ENCODE data around the gene ASCL5.
A peak's percentile ranks its signal among the peaks of the same experiment; 100 is the strongest.
"Not testable (repeated sequence)": the region's sequence is repeated elsewhere in the genome, so short reads cannot be mapped to it uniquely, and the experiment has no call there.

ASCL5 gene

DNA sequence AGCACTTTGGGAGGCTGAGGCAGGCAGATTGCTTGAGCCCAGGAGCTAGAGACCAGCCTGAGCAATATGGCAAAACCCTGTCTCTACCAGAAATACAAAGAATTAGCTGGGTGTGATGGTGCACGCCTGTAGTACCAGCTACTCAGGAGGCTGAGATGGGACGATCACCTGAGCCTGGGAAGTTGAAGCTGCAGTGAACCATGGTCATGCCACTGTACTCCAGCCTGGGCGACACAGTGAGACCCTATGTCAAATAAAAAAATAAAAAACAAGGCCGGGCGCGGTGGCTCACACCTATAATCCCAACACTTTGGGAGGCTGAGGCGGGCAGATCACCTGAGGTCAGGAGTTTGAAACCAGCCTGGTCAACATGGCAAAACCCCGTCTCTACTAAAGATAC, 36.1 kb upstream of the ASCL5 start:
- H3K9me3 Mint-ChIP-seq, H3K4me1 Mint-ChIP-seq: not testable (repeated sequence)

DNA sequence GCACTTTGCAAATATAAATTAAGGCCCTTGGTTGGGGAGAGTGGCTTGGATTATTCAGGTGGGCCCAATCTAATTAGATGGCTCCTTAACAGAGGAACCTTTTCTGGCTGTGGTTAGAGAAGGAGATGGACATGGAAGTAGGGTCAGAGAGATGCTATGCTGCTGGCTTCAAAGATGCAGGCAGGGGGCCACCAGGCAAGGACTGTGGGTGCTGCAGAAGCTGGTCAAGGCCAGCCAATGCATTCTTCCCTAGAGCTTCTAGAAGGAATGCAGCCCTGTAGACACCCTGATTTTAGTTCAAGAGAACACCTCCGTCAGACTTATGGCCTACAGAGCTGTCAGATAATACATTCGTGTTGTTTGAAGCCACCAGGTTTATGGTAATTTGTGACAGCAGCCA, 31.0 kb upstream of the ASCL5 start:
- no peak for ATAC-seq
- H3K27ac Mint-ChIP-seq, result no peak overlapping the region
- H3K9me3 Mint-ChIP-seq, result no peaks in the 10 kb centered on the region
- H3K36me3 Mint-ChIP-seq (ENCODE audit: low read depth), result no peaks in the 10 kb centered on the region
- peaks cover 15% of the 10 kb centered on the region for H3K27me3 Mint-ChIP-seq
- no peak for DNase-seq
- no peak overlapping the region for H3K4me3 Mint-ChIP-seq
- H3K4me1 Mint-ChIP-seq, result peaks cover 13% of the 10 kb centered on the region

More for the DNA sequence above, 36.1 kb upstream of the ASCL5 start:
- not testable (repeated sequence) for H3K4me3 Mint-ChIP-seq; ATAC-seq; H3K27me3 Mint-ChIP-seq; H3K36me3 Mint-ChIP-seq (ENCODE audit: low read depth); DNase-seq; H3K27ac Mint-ChIP-seq

DNA sequence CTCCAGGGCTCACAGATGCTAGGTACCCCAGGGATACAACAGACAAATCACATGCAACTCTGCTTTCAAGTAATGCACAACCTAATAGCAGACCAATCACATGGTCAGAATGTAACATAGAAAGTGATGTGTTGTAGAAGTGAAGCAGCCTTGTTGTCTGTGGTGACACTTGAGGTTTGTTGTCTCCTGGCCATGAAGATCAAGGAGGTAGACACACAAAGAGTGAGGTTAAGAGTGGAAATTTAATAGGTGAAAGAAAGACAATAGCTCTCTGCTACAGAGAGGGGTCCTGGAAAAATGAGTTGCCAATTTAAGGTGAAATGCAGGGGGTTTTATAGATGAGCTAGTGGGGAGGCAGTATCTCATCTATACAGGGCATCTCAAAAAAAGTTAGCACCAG, 29.8 kb upstream of the ASCL5 start:
- H3K27ac Mint-ChIP-seq, result no peak overlapping the region
- H3K4me1 Mint-ChIP-seq, result peaks cover 17% of the 10 kb centered on the region
- no peak overlapping the region for H3K4me3 Mint-ChIP-seq
- no peaks in the 10 kb centered on the region for H3K9me3 Mint-ChIP-seq
- ATAC-seq (no peak), DNase-seq (no peak)
- H3K36me3 Mint-ChIP-seq (ENCODE audit: low read depth), result no peaks in the 10 kb centered on the region
- peaks cover 15% of the 10 kb centered on the region for H3K27me3 Mint-ChIP-seq

DNA sequence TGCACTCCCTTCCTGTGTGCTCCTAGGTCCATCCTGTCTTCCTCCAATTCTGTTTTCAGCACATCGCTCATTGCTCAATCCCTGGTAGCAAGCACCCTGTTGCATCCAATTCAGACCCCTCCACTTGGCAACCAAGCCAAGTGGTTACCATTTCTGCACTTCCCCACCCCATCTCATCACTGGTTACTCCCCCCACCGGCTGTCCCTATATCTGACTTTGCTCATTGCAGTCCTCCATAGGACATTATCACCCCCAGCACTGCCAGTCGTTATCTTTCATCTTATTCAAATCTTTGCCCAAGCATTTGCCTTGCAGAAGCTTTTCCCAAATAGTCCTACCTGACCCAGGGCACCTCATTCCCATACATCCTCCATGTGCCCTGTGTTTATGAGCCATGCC, 29.4 kb upstream of the ASCL5 start:
- DNase-seq (no peak), ATAC-seq (no peak)
- Mint-ChIP-seq H3K4me3 (no peak overlapping the region), H3K27ac (no peak overlapping the region), H3K9me3 (no peaks in the 10 kb centered on the region), H3K27me3 (peaks cover 15% of the 10 kb centered on the region), H3K36me3 (ENCODE audit: low read depth) (no peaks in the 10 kb centered on the region), H3K4me1 (peaks cover 17% of the 10 kb centered on the region)

DNA sequence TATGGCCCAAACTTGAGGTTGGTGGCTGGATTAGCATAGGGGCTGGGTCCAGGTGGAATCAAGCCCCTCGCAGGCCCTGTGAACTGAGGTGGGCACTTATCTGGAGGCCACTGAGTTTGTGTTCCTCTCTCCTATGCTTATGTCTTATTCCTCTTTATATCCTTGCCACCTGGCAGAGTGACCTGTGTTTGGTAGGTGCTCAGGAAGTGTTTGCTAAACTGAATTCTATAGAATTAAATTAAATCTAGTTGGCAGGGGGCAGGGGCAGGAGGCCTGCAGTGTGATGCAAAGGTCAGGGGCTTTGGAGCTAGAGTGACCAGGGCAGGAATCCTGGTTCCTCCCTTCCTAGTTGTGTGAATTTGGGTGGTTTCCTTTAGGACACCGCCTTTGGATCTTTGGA, 28.4 kb upstream of the ASCL5 start:
- no peaks in the 10 kb centered on the region for H3K9me3 Mint-ChIP-seq
- H3K27ac Mint-ChIP-seq, result no peak overlapping the region
- H3K36me3 Mint-ChIP-seq (ENCODE audit: low read depth), result peaks cover 4% of the 10 kb centered on the region
- peaks cover 13% of the 10 kb centered on the region for H3K27me3 Mint-ChIP-seq
- ATAC-seq (no peak), DNase-seq (no peak)
- no peak overlapping the region for H3K4me3 Mint-ChIP-seq
- H3K4me1 Mint-ChIP-seq, result peaks cover 17% of the 10 kb centered on the region

DNA sequence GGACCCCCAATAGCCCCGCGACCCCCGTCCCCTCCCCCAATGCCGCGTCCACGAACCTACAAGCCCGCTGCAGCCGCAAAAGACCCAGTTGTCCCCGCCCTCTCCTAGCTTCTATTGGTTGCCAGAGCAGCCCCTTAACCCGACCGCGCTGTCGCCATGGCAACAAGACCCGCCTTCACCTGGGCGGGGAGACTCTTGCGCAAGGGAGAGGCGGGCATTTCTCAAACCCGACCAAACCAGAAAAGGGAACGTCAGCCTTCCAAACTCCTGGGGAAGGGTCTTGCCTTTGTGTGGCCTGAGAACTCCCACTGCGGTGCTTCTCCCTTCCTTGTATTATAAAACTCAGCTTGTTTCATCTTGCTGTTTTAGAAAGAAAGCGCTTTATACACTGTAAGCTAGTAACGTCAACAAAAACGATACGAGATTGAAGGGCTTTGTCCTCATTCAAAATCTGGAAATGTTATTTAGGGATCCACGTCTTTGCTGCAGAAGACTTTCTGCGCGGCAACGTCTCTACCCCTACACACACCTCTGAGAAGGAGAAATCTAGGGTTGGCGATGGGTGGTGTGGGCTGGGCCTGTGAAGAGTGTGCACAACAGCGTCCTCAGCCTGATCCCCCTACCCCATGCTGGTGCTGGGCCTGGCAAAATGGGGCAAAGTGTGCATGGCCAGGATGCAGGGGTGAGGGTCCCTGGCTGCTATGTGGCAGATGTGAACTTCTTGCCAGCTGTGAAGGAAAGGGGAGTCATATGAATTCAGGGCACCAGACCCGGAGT, 27.6 kb upstream of the ASCL5 start, which contains the start of gene TMEM9:
Gene TMEM9, minus strand, starts transcription at position 86 of the 777 bp plus-strand sequence. CDS start 551 bp downstream, outside the sequence.
- Mint-ChIP-seq H3K4me3 (peak within 1 kb of the TSS; percentile 81), H3K9me3 (no peaks in the 10 kb centered on the region), H3K4me1 (peaks cover 17% of the 10 kb centered on the region), H3K36me3 (ENCODE audit: low read depth) (peaks cover 4% of the 10 kb centered on the region), H3K27ac (peak within 1 kb of the TSS; percentile 67), H3K27me3 (peaks cover 11% of the 10 kb centered on the region)
- peak; percentile 99 for DNase-seq
- ATAC-seq, result peak; percentile 92

DNA sequence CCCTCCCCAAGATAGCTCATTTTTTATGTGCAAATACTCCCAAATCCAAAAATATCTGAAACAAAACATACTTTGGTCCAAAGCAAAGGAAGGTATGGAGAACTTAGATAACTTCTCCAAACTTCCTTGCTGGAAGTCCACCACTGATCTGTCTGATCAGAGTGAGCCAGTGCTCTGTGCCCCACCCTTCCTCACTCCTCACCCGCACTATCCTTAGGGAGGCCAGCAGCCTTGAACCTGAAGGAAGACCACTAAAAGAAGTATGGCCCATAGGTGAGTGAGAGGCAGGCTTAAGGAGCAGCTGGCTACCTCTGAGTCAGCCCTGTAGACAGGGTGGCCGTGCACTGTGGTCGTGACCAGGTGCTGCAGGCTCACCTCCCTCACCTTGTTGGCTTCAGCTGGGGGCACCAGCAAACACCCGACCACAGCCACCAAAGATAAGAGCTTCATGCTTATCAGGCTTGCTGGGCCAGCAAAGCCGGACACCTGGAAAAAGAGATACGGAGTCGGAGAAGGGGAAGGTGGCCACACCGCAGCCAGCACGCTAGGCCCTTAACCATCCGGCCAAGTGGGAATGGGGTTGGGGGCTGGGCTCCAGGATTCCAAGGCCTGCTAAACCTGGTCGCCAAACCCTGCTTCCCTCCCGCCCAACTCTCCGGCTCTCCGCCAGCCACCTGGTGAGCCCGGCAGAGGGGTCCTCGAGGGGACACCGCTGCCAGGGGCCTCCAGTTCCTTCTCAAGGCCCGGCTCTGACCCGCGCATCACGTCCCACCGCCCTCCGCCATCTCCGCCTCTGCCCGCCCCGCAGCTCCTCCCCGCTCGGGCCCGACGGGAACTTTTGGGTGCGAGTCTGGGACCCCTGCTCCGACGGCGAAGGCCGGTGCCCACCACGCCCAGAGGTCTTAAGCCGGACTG, 26.7 kb upstream of the ASCL5 start:
- H3K9me3 Mint-ChIP-seq, result no peaks in the 10 kb centered on the region
- peaks cover 17% of the 10 kb centered on the region for H3K4me1 Mint-ChIP-seq
- H3K4me3 Mint-ChIP-seq, result peak overlapping the region; percentile 81
- peak overlapping the region; percentile 67 for H3K27ac Mint-ChIP-seq
- ATAC-seq, result peak; percentile 80
- peaks cover 6% of the 10 kb centered on the region for H3K36me3 Mint-ChIP-seq (ENCODE audit: low read depth)
- no peak for DNase-seq
- H3K27me3 Mint-ChIP-seq, result peaks cover 11% of the 10 kb centered on the region

DNA sequence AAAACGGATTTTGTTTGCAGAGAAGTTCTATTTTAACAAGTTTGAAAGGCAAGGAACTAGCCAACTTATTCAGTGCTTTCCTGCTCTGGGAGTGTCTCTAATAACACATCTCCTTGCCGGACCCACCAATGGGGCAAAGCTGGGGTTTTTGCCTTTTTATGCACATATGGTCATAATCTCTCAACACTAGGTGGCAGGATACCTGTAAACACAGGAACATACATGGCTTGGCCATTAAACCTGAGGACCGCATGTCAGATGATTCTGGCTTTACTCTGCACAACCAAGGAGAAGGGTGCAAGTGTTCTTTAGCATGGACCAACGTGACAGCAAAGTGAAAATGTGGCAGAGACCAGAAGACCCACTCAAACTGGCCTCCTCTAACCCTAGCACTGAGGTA, 22.4 kb upstream of the ASCL5 start:
- Mint-ChIP-seq H3K4me3 (no peak overlapping the region), H3K4me1 (peaks cover 12% of the 10 kb centered on the region), H3K9me3 (no peaks in the 10 kb centered on the region), H3K27me3 (no peaks in the 10 kb centered on the region), H3K36me3 (ENCODE audit: low read depth) (peaks cover 8% of the 10 kb centered on the region), H3K27ac (no peak overlapping the region)
- DNase-seq (no peak), ATAC-seq (no peak)

DNA sequence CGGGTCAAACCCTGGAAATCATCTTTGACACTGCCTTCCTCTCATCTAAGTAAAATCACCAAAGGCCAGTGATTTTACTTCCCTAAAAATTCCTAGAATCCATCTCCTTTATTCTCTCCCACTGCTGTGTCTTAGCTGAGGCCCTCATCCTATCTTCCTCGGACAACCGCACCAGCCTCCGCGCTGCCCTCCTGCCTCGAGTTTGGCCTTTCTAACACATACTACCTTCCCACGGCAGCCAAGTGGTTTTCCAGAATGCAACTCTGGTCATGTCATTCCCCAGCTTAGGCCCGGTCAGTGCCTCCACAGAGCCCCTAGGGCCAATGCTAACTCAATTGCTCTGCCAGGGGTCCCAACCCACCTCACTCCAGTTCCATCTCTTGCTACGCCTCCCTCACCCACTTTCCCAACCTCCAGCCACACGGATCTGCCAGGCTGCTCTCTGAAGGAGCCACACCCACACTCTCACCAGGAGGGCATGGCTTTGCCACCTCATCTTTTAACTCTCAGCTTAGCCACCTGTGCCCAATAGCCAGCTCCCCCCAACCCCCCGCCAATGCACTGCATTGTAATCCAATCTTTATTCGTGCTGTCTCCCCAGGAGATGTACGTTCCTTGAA, 20.5 kb upstream of the ASCL5 start:
- DNase-seq (no peak), ATAC-seq (no peak)
- H3K4me3 Mint-ChIP-seq, result no peak overlapping the region
- H3K27ac Mint-ChIP-seq, result no peak overlapping the region
- peaks cover under 1% of the 10 kb centered on the region for H3K4me1 Mint-ChIP-seq
- H3K36me3 Mint-ChIP-seq (ENCODE audit: low read depth), result peaks cover 13% of the 10 kb centered on the region
- H3K9me3 Mint-ChIP-seq, result no peaks in the 10 kb centered on the region
- no peaks in the 10 kb centered on the region for H3K27me3 Mint-ChIP-seq

DNA sequence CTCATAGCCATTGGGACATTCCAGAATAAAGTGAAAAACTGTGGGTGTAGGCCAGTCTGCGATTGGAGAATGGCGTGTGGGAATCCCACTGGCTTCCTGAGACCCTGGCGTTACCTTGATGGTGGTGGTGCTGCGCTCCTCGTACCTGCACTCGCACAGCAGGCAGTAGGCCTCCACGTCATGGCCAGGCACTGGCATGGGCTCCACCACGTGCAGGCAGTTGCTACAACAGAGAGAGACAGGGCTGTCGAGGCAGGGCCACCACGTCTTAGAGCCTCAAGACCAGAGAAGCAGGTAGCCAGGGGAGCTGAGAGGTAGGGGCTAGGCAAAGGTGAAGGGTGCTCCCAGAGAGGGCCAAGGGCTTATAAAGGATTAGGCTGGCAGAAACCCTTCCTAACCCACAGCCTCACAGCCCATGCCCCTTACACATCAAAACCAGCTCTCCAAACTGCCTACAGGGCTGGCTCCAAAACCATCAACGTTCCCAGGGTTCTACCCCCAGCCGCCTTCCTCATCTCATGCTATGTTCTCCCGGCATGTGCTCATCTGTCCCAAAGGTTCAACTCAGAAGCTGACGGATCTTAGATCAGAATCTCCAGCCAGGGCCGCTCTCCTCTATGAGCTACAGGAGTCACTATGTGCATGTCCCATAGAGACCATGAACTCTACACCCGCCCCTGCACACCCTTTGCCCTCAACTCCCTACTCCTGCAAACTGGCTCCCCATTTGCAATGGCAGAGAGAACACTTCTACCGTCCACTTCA, 19.8 kb upstream of the ASCL5 start:
- ATAC-seq (no peak), DNase-seq (no peak)
- Mint-ChIP-seq H3K9me3 (no peaks in the 10 kb centered on the region), H3K4me1 (no peaks in the 10 kb centered on the region), H3K27me3 (no peaks in the 10 kb centered on the region), H3K36me3 (ENCODE audit: low read depth) (peaks cover 13% of the 10 kb centered on the region), H3K4me3 (no peak overlapping the region), H3K27ac (no peak overlapping the region)

DNA sequence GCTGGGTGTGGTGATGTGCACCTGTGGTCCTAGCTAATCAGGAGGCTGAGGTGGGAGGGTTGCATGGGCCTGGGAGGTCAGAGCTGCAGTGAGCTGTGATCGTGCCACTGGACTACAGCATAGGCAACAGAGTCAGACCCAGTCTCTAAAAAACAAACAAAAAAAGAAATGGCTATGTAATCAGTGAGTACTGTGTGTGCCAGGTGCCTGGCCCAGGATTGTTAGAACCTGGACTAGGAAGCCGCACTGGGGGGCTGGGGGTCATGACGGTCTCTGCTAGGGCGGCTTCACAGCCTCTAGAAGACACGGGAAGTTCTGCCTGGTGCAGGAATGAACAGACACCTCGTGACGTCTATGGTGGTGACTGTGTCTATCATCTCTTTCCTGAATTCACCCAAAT, 18.8 kb upstream of the ASCL5 start:
- Mint-ChIP-seq H3K27me3 (no peaks in the 10 kb centered on the region), H3K27ac (no peak overlapping the region), H3K9me3 (no peaks in the 10 kb centered on the region), H3K4me1 (no peaks in the 10 kb centered on the region), H3K36me3 (ENCODE audit: low read depth) (peaks cover 11% of the 10 kb centered on the region), H3K4me3 (no peak overlapping the region)
- ATAC-seq (no peak), DNase-seq (no peak)

DNA sequence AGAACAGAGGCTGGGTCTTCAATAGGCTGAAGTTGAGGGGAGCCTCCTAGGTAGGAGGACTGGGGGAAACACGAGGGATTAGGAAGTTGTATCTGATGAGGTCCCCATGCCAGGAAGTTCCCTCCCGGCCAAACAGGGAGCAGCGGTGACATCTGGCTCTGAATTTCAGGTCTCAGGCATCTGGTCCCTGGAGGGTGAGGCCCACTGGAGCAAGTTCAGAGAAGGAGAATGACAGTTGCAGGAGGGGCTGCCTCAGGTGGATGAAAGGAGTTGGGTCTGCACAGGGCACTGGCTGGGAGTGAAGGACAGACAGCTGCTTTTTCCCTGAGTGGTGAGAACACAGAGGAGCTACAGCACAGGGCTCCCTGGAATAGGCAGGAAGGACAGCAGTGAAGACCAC, 18.1 kb upstream of the ASCL5 start:
- H3K27ac Mint-ChIP-seq, result no peak overlapping the region
- H3K36me3 Mint-ChIP-seq (ENCODE audit: low read depth), result peaks cover 9% of the 10 kb centered on the region
- ATAC-seq (no peak), DNase-seq (no peak)
- no peaks in the 10 kb centered on the region for H3K4me1 Mint-ChIP-seq
- no peaks in the 10 kb centered on the region for H3K27me3 Mint-ChIP-seq
- no peaks in the 10 kb centered on the region for H3K9me3 Mint-ChIP-seq
- H3K4me3 Mint-ChIP-seq, result no peak overlapping the region

DNA sequence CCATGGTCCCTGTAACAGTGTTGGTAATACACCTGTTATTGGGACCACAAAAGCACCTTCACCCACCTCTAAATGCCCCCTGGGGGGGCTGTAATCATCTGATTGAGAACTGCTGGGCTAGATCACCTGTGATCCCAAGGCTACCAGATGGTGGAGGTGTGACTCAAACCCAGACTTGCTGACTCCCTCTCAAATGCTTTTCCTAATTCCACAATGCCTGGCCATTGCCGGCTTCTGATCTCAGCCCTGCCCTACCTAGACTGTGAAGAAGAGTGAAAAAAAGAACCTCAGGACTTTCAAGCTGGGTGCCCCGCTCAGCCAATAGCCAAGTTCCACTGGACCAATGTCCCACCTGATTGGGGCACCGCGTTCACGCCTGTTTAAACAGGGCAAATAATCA, 17.7 kb upstream of the ASCL5 start:
- Mint-ChIP-seq H3K9me3 (no peaks in the 10 kb centered on the region), H3K36me3 (ENCODE audit: low read depth) (peaks cover 9% of the 10 kb centered on the region), H3K27me3 (no peaks in the 10 kb centered on the region), H3K4me1 (no peaks in the 10 kb centered on the region), H3K27ac (no peak overlapping the region), H3K4me3 (no peak overlapping the region)
- DNase-seq, result no peak
- no peak for ATAC-seq
